HepG2 (cell line): Measurements from ENCODE around the gene ENO2. TPM values are rescaled to one million over a fixed set of nuclear protein-coding genes. Genes with fewer than 3 reads are reported as not detected.

Experiments
- ARNTL ChIP-seq: sonication (generic); formaldehyde crosslinking; IDR thresholded peaks from 2 replicates; pipeline ENCODE4 v1.4.0; 2020; ENCODE audit warnings: mild to moderate bottlenecking, missing genetic modification reagents
- ATF5 ChIP-seq: sonication (generic); formaldehyde crosslinking; IDR thresholded peaks from 2 replicates; pipeline ENCODE4 v1.4.0; 2020; ENCODE audit warnings: mild to moderate bottlenecking, low read depth, missing genetic modification reagents
- FOSL2 ChIP-seq: sonication (generic); formaldehyde crosslinking; IDR thresholded peaks from 2 replicates; pipeline ENCODE4 v1.4.0; 2020; ENCODE audit warnings: missing genetic modification reagents
- GABPA ChIP-seq, 2 experiments: IDR thresholded peaks; 2 replicates each; pipeline ENCODE4 v1.6.1; 2011 to 2016; ENCODE audit warnings: low read depth in 2 of 2, low read length in 1 of 2, missing biosample characterization in 1 of 2, missing genetic modification characterization in 1 of 2
- GATAD1 ChIP-seq: IDR thresholded peaks from 2 replicates; pipeline ENCODE4 v1.6.1; 2016; ENCODE audit warnings: missing genetic modification reagents, missing compliant biosample characterization
- GTF3A ChIP-seq: sonication (generic); formaldehyde crosslinking; conservative IDR thresholded peaks from 2 replicates; pipeline ENCODE4 v1.4.0; 2020; ENCODE audit warnings: mild to moderate bottlenecking, missing genetic modification reagents
- KLF11 ChIP-seq: IDR thresholded peaks from 2 replicates; pipeline ENCODE4 v1.6.1; 2016; ENCODE audit warnings: missing compliant biosample characterization
- PHF21A ChIP-seq: sonication (generic); formaldehyde crosslinking; IDR thresholded peaks from 2 replicates; pipeline ENCODE4 v1.5.0; 2020; ENCODE audit warnings: mild to moderate bottlenecking, missing genetic modification reagents
- PTBP1 ChIP-seq: fragments of 200-400 bp; formaldehyde crosslinking; IDR thresholded peaks from 2 replicates; pipeline ENCODE4 v1.6.1; 2018; ENCODE audit warnings: low read length, low read depth; ENCODE audit not compliant: poor library complexity, severe bottlenecking
- TAF1 ChIP-seq: sonication (generic); formaldehyde crosslinking; IDR thresholded peaks from 2 replicates; pipeline ENCODE4 v1.4.0; 2020; ENCODE audit warnings: missing genetic modification reagents
- WIZ ChIP-seq: sonication (generic); formaldehyde crosslinking; IDR thresholded peaks from 2 replicates; pipeline ENCODE4 v1.5.1; 2020; ENCODE audit warnings: mild to moderate bottlenecking, missing genetic modification reagents
- YEATS2 ChIP-seq: sonication (generic); formaldehyde crosslinking; IDR thresholded peaks from 2 replicates; pipeline ENCODE4 v1.4.0; 2020; ENCODE audit warnings: missing genetic modification reagents, borderline replicate concordance
- ZBTB3 ChIP-seq: sonication (generic); formaldehyde crosslinking; IDR thresholded peaks from 2 replicates; pipeline ENCODE4 v1.4.0; 2020; ENCODE audit warnings: low read depth, mild to moderate bottlenecking, moderate library complexity, missing genetic modification reagents, borderline replicate concordance
- ZNF10 ChIP-seq: sonication (generic); formaldehyde crosslinking; IDR thresholded peaks from 2 replicates; pipeline ENCODE4 v1.4.0; 2020; ENCODE audit warnings: mild to moderate bottlenecking, low read depth, missing genetic modification reagents, borderline replicate concordance
- ZNF136 ChIP-seq: sonication (generic); formaldehyde crosslinking; IDR thresholded peaks from 2 replicates; pipeline ENCODE4 v1.8.1; 2022; ENCODE audit warnings: low read depth, mild to moderate bottlenecking, moderate library complexity, missing genetic modification reagents
- ZNF282 ChIP-seq: fragments of 450-650 bp; IDR thresholded peaks from 2 replicates; pipeline ENCODE4 v1.6.1; 2018; ENCODE audit not compliant: partially characterized antibody
- ZNF343 ChIP-seq: sonication (generic); formaldehyde crosslinking; IDR thresholded peaks from 2 replicates; pipeline ENCODE4 v1.4.0; 2020; ENCODE audit warnings: mild to moderate bottlenecking, missing genetic modification reagents
- ZNF747 ChIP-seq: sonication (generic); formaldehyde crosslinking; IDR thresholded peaks from 2 replicates; pipeline ENCODE4 v1.8.1; 2023; ENCODE audit warnings: missing genetic modification reagents, mild to moderate bottlenecking, borderline replicate concordance
- polyA plus RNA-seq, 8 experiments: library from polyadenylated mRNA; depleted of rRNA in 3 of 8; stranded (reverse) in 7 of 8; unstranded in 1 of 8; fragments of >200 nt; fragmentation: Illumina TruSeq in 4 of 8; extraction: Trizol in 4 of 8; gene quantifications; 2 replicates each; pipeline versions ENCODE4 v1.2.1 to v1.2.3, GENCODE V29; 2011 to 2016; ENCODE audit warnings: low read depth in 4 of 8, missing spikeins in 1 of 8, mixed read lengths in 1 of 8; ENCODE audit not compliant: insufficient read depth in 1 of 8
- total RNA-seq, 5 experiments: library from RNA; depleted of rRNA; stranded (reverse); fragments of >200 nt; fragmentation: Illumina TruSeq; extraction: Trizol; gene quantifications; 2 replicates each; pipeline ENCODE4 v1.2.3, GENCODE V29; 2016; ENCODE audit warnings: low read depth in 1 of 5
- TF ChIP-seq, protein P1 (sequence below): fragments of 450-650 bp; IDR thresholded peaks from 2 replicates; pipeline ENCODE4 v1.6.1; 2017
- TF ChIP-seq, protein P2 (sequence below): sonication (generic); formaldehyde crosslinking; IDR thresholded peaks from 2 replicates; pipeline ENCODE4 v1.4.0; 2020; ENCODE audit warnings: mild to moderate bottlenecking, missing genetic modification reagents
- TF ChIP-seq, protein P3 (sequence below): sonication (generic); formaldehyde crosslinking; IDR thresholded peaks from 2 replicates; pipeline ENCODE4 v1.4.0; 2020; ENCODE audit warnings: missing genetic modification reagents
- TF ChIP-seq, protein P4 (sequence below): sonication (generic); formaldehyde crosslinking; conservative IDR thresholded peaks from 2 replicates; pipeline ENCODE4 v1.4.0; 2020; ENCODE audit warnings: missing genetic modification reagents

The ENO2 gene
- total and polyA plus RNA-seq, 2 of the 13 experiments (the other 11 are each of a cell fraction or from before 2014, with no cell fraction given): 19.3 to 136 TPM

DNA sequence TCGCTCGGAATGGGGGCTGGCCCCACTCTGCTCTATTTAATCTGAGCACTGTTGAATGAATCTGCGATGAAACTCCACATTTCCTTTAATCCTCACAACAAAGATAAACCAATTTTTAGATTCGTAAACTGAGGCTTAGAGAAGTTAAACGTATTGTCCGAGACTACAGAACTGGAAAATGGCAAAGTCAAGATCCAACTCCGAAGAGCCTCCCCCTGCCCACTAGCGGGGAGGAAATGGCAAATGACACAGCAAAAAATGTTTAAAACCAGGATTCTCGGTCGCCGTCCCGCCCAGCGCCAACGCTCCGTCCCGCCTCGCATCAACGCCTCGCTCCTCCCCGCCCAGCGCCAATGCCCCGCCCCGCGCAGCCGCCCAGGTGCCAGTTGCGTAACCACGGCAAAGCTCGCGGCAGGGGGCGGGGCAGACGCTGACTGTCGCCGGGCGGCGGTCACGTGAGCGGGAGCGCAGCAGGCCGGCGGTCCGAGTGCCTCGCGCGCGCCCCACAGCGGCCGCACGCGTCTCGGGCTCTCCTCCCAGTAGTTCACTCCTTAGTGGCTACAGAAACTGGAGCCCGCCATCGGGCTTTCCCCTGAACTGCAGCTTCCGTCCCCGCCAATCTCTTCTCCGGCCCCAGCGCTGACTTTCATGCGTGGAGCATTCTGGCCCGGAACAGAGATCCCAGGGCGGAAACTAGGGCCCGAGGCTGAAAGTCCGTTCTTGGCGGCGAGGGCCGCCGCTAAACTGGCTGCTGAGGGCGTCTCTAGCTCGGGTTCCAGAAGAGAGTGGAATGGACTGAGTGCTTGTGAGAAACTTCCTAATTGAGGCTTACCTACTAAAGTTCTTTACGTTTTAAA lies 23.4 kb upstream of the ENO2 start (continued):
- TF ChIP-seq, protein P1, sequence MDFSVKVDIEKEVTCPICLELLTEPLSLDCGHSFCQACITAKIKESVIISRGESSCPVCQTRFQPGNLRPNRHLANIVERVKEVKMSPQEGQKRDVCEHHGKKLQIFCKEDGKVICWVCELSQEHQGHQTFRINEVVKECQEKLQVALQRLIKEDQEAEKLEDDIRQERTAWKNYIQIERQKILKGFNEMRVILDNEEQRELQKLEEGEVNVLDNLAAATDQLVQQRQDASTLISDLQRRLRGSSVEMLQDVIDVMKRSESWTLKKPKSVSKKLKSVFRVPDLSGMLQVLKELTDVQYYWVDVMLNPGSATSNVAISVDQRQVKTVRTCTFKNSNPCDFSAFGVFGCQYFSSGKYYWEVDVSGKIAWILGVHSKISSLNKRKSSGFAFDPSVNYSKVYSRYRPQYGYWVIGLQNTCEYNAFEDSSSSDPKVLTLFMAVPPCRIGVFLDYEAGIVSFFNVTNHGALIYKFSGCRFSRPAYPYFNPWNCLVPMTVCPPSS: no peak
- TF ChIP-seq GTF3A (CRISPR knock-in tag): no peak
- TF ChIP-seq ZNF136 (CRISPR knock-in tag): no peak
- TF ChIP-seq TAF1: peak; percentile 92
- no peak for TF ChIP-seq ZNF10
- peak; percentile 67 for TF ChIP-seq GATAD1 (CRISPR knock-in tag)
- peak; percentile 88; the same call in 1 of the 2 replicates for TF ChIP-seq ZNF747 (CRISPR knock-in tag)
- TF ChIP-seq ZNF343 (CRISPR knock-in tag): no peak
- TF ChIP-seq, protein P2, sequence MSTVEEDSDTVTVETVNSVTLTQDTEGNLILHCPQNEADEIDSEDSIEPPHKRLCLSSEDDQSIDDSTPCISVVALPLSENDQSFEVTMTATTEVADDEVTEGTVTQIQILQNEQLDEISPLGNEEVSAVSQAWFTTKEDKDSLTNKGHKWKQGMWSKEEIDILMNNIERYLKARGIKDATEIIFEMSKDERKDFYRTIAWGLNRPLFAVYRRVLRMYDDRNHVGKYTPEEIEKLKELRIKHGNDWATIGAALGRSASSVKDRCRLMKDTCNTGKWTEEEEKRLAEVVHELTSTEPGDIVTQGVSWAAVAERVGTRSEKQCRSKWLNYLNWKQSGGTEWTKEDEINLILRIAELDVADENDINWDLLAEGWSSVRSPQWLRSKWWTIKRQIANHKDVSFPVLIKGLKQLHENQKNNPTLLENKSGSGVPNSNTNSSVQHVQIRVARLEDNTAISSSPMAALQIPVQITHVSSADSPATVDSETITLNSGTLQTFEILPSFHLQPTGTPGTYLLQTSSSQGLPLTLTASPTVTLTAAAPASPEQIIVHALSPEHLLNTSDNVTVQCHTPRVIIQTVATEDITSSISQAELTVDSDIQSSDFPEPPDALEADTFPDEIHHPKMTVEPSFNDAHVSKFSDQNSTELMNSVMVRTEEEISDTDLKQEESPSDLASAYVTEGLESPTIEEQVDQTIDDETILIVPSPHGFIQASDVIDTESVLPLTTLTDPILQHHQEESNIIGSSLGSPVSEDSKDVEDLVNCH (CRISPR knock-in tag): no peak
- TF ChIP-seq ZNF282: no peak
- TF ChIP-seq YEATS2 (CRISPR knock-in tag): peak; percentile 55; the same call in 1 of the 2 replicates
- TF ChIP-seq, protein P3, sequence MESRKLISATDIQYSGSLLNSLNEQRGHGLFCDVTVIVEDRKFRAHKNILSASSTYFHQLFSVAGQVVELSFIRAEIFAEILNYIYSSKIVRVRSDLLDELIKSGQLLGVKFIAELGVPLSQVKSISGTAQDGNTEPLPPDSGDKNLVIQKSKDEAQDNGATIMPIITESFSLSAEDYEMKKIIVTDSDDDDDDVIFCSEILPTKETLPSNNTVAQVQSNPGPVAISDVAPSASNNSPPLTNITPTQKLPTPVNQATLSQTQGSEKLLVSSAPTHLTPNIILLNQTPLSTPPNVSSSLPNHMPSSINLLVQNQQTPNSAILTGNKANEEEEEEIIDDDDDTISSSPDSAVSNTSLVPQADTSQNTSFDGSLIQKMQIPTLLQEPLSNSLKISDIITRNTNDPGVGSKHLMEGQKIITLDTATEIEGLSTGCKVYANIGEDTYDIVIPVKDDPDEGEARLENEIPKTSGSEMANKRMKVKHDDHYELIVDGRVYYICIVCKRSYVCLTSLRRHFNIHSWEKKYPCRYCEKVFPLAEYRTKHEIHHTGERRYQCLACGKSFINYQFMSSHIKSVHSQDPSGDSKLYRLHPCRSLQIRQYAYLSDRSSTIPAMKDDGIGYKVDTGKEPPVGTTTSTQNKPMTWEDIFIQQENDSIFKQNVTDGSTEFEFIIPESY (CRISPR knock-in tag): no peak
- no peak; the same call in 1 of the 2 replicates for TF ChIP-seq WIZ (CRISPR knock-in tag)
- peak; percentile 70 for TF ChIP-seq FOSL2
- peak; percentile 41 for TF ChIP-seq PTBP1
- TF ChIP-seq GABPA (IDR thresholded peaks at IDR 0.05; ENCODE audit: low read depth, low read length): no peak
- TF ChIP-seq GABPA (CRISPR knock-in tag; IDR thresholded peaks at IDR 0.05; ENCODE audit: low read depth): no peak
- no peak for TF ChIP-seq KLF11 (CRISPR knock-in tag)
- peak; percentile 97 for TF ChIP-seq ARNTL (CRISPR knock-in tag)
- TF ChIP-seq ZBTB3: peak; percentile 52; the same call in 1 of the 2 replicates
- TF ChIP-seq PHF21A (CRISPR knock-in tag): peak; percentile 84
- peak; percentile 23; the same call in 1 of the 2 replicates for TF ChIP-seq ATF5
- TF ChIP-seq, protein P4, sequence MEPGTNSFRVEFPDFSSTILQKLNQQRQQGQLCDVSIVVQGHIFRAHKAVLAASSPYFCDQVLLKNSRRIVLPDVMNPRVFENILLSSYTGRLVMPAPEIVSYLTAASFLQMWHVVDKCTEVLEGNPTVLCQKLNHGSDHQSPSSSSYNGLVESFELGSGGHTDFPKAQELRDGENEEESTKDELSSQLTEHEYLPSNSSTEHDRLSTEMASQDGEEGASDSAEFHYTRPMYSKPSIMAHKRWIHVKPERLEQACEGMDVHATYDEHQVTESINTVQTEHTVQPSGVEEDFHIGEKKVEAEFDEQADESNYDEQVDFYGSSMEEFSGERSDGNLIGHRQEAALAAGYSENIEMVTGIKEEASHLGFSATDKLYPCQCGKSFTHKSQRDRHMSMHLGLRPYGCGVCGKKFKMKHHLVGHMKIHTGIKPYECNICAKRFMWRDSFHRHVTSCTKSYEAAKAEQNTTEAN (CRISPR knock-in tag): no peak; the same call in 1 of the 2 replicates
